Measurements from ENCODE around the gene CATSPERB.

Gene CATSPERB

GRCh38 chr14:91731986-91732385, at the start of gene CATSPERB:
Gene CATSPERB, minus strand, starts transcription at chr14:91732086. Its CDS starts 2,607 bp downstream, at chr14:91729479.
- Histone ChIP-seq H3K27ac (peak within 1 kb of the TSS; percentile 100), H3K9ac (peak within 1 kb of the TSS; percentile 9), H3K4me3 (ENCODE audit: low read depth, low read length) (peak within 1 kb of the TSS; percentile 29), H2AFZ (peak within 1 kb of the TSS; percentile 60), H3K4me2 (ENCODE audit: low read length) (peak within 1 kb of the TSS; percentile 11), H3K79me2 (no peaks in the 10 kb centered on the region), H3K36me3 (ENCODE audit: control insufficient read depth, insufficient read depth, low read length) (no peaks in the 10 kb centered on the region), H3K27me3 (ENCODE audit: control insufficient read depth, insufficient read depth, low read length) (no peaks in the 10 kb centered on the region), H3K4me1 (peaks cover 48% of the 10 kb centered on the region), H3K9me3 (ENCODE audit: control insufficient read depth, low read length) (no peaks in the 10 kb centered on the region)
- TF ChIP-seq, protein P1, sequence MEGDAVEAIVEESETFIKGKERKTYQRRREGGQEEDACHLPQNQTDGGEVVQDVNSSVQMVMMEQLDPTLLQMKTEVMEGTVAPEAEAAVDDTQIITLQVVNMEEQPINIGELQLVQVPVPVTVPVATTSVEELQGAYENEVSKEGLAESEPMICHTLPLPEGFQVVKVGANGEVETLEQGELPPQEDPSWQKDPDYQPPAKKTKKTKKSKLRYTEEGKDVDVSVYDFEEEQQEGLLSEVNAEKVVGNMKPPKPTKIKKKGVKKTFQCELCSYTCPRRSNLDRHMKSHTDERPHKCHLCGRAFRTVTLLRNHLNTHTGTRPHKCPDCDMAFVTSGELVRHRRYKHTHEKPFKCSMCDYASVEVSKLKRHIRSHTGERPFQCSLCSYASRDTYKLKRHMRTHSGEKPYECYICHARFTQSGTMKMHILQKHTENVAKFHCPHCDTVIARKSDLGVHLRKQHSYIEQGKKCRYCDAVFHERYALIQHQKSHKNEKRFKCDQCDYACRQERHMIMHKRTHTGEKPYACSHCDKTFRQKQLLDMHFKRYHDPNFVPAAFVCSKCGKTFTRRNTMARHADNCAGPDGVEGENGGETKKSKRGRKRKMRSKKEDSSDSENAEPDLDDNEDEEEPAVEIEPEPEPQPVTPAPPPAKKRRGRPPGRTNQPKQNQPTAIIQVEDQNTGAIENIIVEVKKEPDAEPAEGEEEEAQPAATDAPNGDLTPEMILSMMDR (IDR thresholded peaks at IDR 0.05), result no peak

DNA sequence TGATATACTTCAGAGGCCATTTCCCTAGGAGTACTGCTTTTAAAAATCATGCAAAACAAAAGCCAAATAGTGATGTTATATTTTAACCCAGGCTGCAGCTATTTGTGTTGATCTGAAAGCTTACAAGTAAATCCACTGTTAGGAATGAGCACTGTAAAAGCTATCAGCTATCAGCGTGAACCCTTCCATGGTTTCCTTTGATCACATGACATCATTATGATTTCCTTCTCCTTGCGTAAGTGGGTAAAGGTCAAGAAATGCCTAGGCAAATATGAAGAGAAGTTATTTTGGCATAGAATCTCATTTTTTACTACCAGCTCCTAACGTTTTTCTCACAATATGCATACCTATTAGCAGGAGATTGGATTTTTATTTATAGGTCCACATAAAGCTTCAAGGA, 48.6 kb upstream of the CATSPERB start:
- H3K9ac ChIP-seq, result no peak overlapping the region

DNA sequence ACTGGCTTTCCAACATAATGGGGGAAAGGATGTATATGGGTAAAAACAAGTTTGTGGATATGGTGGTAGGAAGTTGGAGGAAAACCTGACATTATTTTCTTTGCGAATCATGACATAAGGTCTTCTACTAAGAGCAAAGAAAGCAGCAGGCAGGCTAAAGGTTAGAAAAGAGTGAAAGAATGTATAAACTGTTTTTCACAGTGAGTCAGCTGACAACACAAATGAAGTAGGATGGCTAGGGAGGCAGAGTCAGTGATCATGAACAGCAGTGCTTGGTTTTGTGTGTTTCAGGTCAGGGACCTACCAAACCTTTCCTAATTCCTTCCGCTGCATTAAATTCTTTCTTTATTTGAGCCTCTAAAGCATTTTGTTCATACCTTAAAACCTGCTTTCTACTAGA, 46.3 kb upstream of the CATSPERB start:
- no peaks in the 10 kb centered on the region for H3K27me3 ChIP-seq (ENCODE audit: control insufficient read depth, insufficient read depth, low read length)
- no peak overlapping the region for H3K9ac ChIP-seq
- no peak overlapping the region for H2AFZ ChIP-seq
- H3K9me3 ChIP-seq (ENCODE audit: control insufficient read depth, low read length), result no peaks in the 10 kb centered on the region
- no peak overlapping the region for H3K4me2 ChIP-seq (ENCODE audit: low read length)
- H3K4me3 ChIP-seq (ENCODE audit: low read depth, low read length), result no peak overlapping the region
- no peak overlapping the region for H3K27ac ChIP-seq
- H3K79me2 ChIP-seq, result no peaks in the 10 kb centered on the region
- TF ChIP-seq, protein P1 (IDR thresholded peaks at IDR 0.05), result no peak
- H3K4me1 ChIP-seq, result peaks cover 21% of the 10 kb centered on the region
- no peaks in the 10 kb centered on the region for H3K36me3 ChIP-seq (ENCODE audit: control insufficient read depth, insufficient read depth, low read length)

More for the DNA sequence above, 48.6 kb upstream of the CATSPERB start:
- H3K36me3 ChIP-seq (ENCODE audit: control insufficient read depth, insufficient read depth, low read length), result no peaks in the 10 kb centered on the region
- no peaks in the 10 kb centered on the region for H3K9me3 ChIP-seq (ENCODE audit: control insufficient read depth, low read length)
- H3K4me1 ChIP-seq, result peaks cover 6% of the 10 kb centered on the region
- H2AFZ ChIP-seq, result no peak overlapping the region
- H3K4me2 ChIP-seq (ENCODE audit: low read length), result no peak overlapping the region
- TF ChIP-seq, protein P1 (IDR thresholded peaks at IDR 0.05), result no peak
- no peaks in the 10 kb centered on the region for H3K27me3 ChIP-seq (ENCODE audit: control insufficient read depth, insufficient read depth, low read length)
- H3K27ac ChIP-seq, result no peak overlapping the region
- H3K79me2 ChIP-seq, result no peaks in the 10 kb centered on the region
- no peak overlapping the region for H3K4me3 ChIP-seq (ENCODE audit: low read depth, low read length)

GRCh38 chr14:91774140-91775096, 42.5 kb upstream of the CATSPERB start:
- H2AFZ ChIP-seq, result no peak overlapping the region
- no peaks in the 10 kb centered on the region for H3K9me3 ChIP-seq (ENCODE audit: control insufficient read depth, low read length)
- H3K4me1 ChIP-seq, result peaks cover 15% of the 10 kb centered on the region
- H3K79me2 ChIP-seq, result no peaks in the 10 kb centered on the region
- no peak overlapping the region for H3K9ac ChIP-seq
- H3K27ac ChIP-seq, result no peak overlapping the region
- no peaks in the 10 kb centered on the region for H3K27me3 ChIP-seq (ENCODE audit: control insufficient read depth, insufficient read depth, low read length)
- no peak overlapping the region for H3K4me2 ChIP-seq (ENCODE audit: low read length)
- TF ChIP-seq, protein P1 (IDR thresholded peaks at IDR 0.05), result no peak
- no peaks in the 10 kb centered on the region for H3K36me3 ChIP-seq (ENCODE audit: control insufficient read depth, insufficient read depth, low read length)
- no peak overlapping the region for H3K4me3 ChIP-seq (ENCODE audit: low read depth, low read length)

All from parathyroid adenoma (tissue), 2 donors.